ENCODE data around the gene DOK7. TPM values are rescaled to one million over a fixed set of nuclear protein-coding genes. Genes with fewer than 3 reads are reported as not detected.

The DOK7 gene
- total and polyA plus RNA-seq, 4 experiments from 2014 or later: 0.10 TPM; not detected in 3

GRCh38 chr4:3436798-3437581 is 26.1 kb upstream of the DOK7 start:
- intact Hi-C loops (cut with micrococcal nuclease): no loop called here
- POLR2A ChIA-PET (ENCODE audit: partially characterized antibody): no interaction called here
- Mint-ChIP-seq H3K27ac (no peak overlapping the region), H3K9me3 (no peaks in the 10 kb centered on the region), H3K4me1 (no peaks in the 10 kb centered on the region), H3K36me3 (no peaks in the 10 kb centered on the region), H3K4me3 (no peak overlapping the region), H3K27me3 (no peaks in the 10 kb centered on the region)
- H3K27me3 ChIP-seq (ENCODE audit: insufficient read depth, low read length): no peaks in the 10 kb centered on the region
- DNase-seq: no peak
- CTCF ChIA-PET (ENCODE audit: partially characterized antibody): no interaction called here
- H3K9me3 ChIP-seq (ENCODE audit: control insufficient read depth in 1 of 2, low read length in 2 of 2): no peaks in the 10 kb centered on the region
- no peak overlapping the region for H3K27ac ChIP-seq (ENCODE audit: low read depth, low read length)
- H3K4me1 ChIP-seq (ENCODE audit: insufficient read depth, low read length): no peaks in the 10 kb centered on the region
- no peak overlapping the region for H3K4me3 ChIP-seq (ENCODE audit: low read length in 2 of 2)
- H3K36me3 ChIP-seq (ENCODE audit: insufficient read depth, low read length): no peaks in the 10 kb centered on the region

GRCh38 chr4:3437582-3437936 is 25.5 kb upstream of the DOK7 start:
- Histone ChIP-seq H3K36me3 (ENCODE audit: insufficient read depth, low read length) (no peaks in the 10 kb centered on the region), H3K4me1 (ENCODE audit: insufficient read depth, low read length) (no peaks in the 10 kb centered on the region), H3K27me3 (ENCODE audit: insufficient read depth, low read length) (no peaks in the 10 kb centered on the region), H3K4me3 (ENCODE audit: low read length in 2 of 2) (no peak overlapping the region), H3K27ac (ENCODE audit: low read depth, low read length) (no peak overlapping the region), H3K9me3 (ENCODE audit: control insufficient read depth in 1 of 2, low read length in 2 of 2) (no peaks in the 10 kb centered on the region)
- Mint-ChIP-seq H3K27ac (no peak overlapping the region), H3K36me3 (no peaks in the 10 kb centered on the region), H3K4me1 (no peaks in the 10 kb centered on the region), H3K4me3 (no peak overlapping the region), H3K9me3 (no peaks in the 10 kb centered on the region), H3K27me3 (no peaks in the 10 kb centered on the region)
- ChIA-PET POLR2A (ENCODE audit: partially characterized antibody) (no interaction called here), CTCF (ENCODE audit: partially characterized antibody) (no interaction called here)
- DNase-seq: no peak
- intact Hi-C loops (cut with micrococcal nuclease): no loop called here

GRCh38 chr4:3437998-3438846 is 24.9 kb upstream of the DOK7 start:
- Histone ChIP-seq H3K9me3 (ENCODE audit: control insufficient read depth in 1 of 2, low read length in 2 of 2) (no peaks in the 10 kb centered on the region), H3K36me3 (ENCODE audit: insufficient read depth, low read length) (no peaks in the 10 kb centered on the region), H3K27ac (ENCODE audit: low read depth, low read length) (no peak overlapping the region), H3K27me3 (ENCODE audit: insufficient read depth, low read length) (no peaks in the 10 kb centered on the region), H3K4me1 (ENCODE audit: insufficient read depth, low read length) (no peaks in the 10 kb centered on the region), H3K4me3 (ENCODE audit: low read length in 2 of 2) (no peak overlapping the region)
- DNase-seq: no peak
- ChIA-PET CTCF (ENCODE audit: partially characterized antibody) (no interaction called here), POLR2A (ENCODE audit: partially characterized antibody) (no interaction called here)
- H3K27me3 Mint-ChIP-seq: no peaks in the 10 kb centered on the region
- intact Hi-C loops (cut with micrococcal nuclease): no loop called here
- H3K27ac Mint-ChIP-seq: no peak overlapping the region
- H3K4me3 Mint-ChIP-seq: no peak overlapping the region
- no peaks in the 10 kb centered on the region for H3K36me3 Mint-ChIP-seq
- H3K9me3 Mint-ChIP-seq: no peaks in the 10 kb centered on the region
- no peaks in the 10 kb centered on the region for H3K4me1 Mint-ChIP-seq

GRCh38 chr4:3438847-3439180 is 24.3 kb upstream of the DOK7 start:
- Mint-ChIP-seq H3K4me1 (no peaks in the 10 kb centered on the region), H3K9me3 (no peaks in the 10 kb centered on the region), H3K27ac (no peak overlapping the region), H3K36me3 (no peaks in the 10 kb centered on the region), H3K27me3 (no peaks in the 10 kb centered on the region), H3K4me3 (no peak overlapping the region)
- intact Hi-C loops (cut with micrococcal nuclease): no loop called here
- Histone ChIP-seq H3K36me3 (ENCODE audit: insufficient read depth, low read length) (no peaks in the 10 kb centered on the region), H3K4me1 (ENCODE audit: insufficient read depth, low read length) (no peaks in the 10 kb centered on the region), H3K27ac (ENCODE audit: low read depth, low read length) (no peak overlapping the region), H3K9me3 (ENCODE audit: control insufficient read depth in 1 of 2, low read length in 2 of 2) (no peaks in the 10 kb centered on the region), H3K4me3 (ENCODE audit: low read length in 2 of 2) (no peak overlapping the region), H3K27me3 (ENCODE audit: insufficient read depth, low read length) (no peaks in the 10 kb centered on the region)
- ChIA-PET POLR2A (ENCODE audit: partially characterized antibody) (no interaction called here), CTCF (ENCODE audit: partially characterized antibody) (no interaction called here)
- DNase-seq: no peak

GRCh38 chr4:3439391-3439790 is 23.7 kb upstream of the DOK7 start:
- H3K4me1 Mint-ChIP-seq: no peaks in the 10 kb centered on the region
- no peaks in the 10 kb centered on the region for H3K27me3 Mint-ChIP-seq
- ChIA-PET CTCF (ENCODE audit: partially characterized antibody) (no interaction called here), POLR2A (ENCODE audit: partially characterized antibody) (no interaction called here)
- H3K27ac Mint-ChIP-seq: no peak overlapping the region
- intact Hi-C loops (cut with micrococcal nuclease): no loop called here
- H3K4me3 Mint-ChIP-seq: no peak overlapping the region
- no peaks in the 10 kb centered on the region for H3K36me3 ChIP-seq (ENCODE audit: insufficient read depth, low read length)
- no peaks in the 10 kb centered on the region for H3K9me3 ChIP-seq (ENCODE audit: control insufficient read depth in 1 of 2, low read length in 2 of 2)
- no peaks in the 10 kb centered on the region for H3K36me3 Mint-ChIP-seq
- H3K4me1 ChIP-seq (ENCODE audit: insufficient read depth, low read length): no peaks in the 10 kb centered on the region
- no peak for DNase-seq
- no peak overlapping the region for H3K27ac ChIP-seq (ENCODE audit: low read depth, low read length)
- H3K9me3 Mint-ChIP-seq: no peaks in the 10 kb centered on the region
- no peaks in the 10 kb centered on the region for H3K27me3 ChIP-seq (ENCODE audit: insufficient read depth, low read length)
- H3K4me3 ChIP-seq (ENCODE audit: low read length in 2 of 2): no peak overlapping the region

- intact Hi-C loops (cut with micrococcal nuclease): no loop called here
- no peaks in the 10 kb centered on the region for H3K36me3 ChIP-seq (ENCODE audit: insufficient read depth, low read length)
- H3K27ac ChIP-seq (ENCODE audit: low read depth, low read length): no peak overlapping the region
- CTCF ChIA-PET (ENCODE audit: partially characterized antibody): no interaction called here
- H3K4me3 Mint-ChIP-seq: peak overlapping the region in 1 of 8 donors; percentile 25
- DNase-seq: no peak
- H3K4me3 ChIP-seq (ENCODE audit: low read length in 2 of 2): no peak overlapping the region
- H3K9me3 Mint-ChIP-seq: no peaks in the 10 kb centered on the region
- no peaks in the 10 kb centered on the region for H3K36me3 Mint-ChIP-seq
- POLR2A ChIA-PET (ENCODE audit: partially characterized antibody): no interaction called here
- no peak overlapping the region for H3K27ac Mint-ChIP-seq
- H3K27me3 ChIP-seq (ENCODE audit: insufficient read depth, low read length): no peaks in the 10 kb centered on the region
- no peaks in the 10 kb centered on the region for H3K4me1 ChIP-seq (ENCODE audit: insufficient read depth, low read length)
- H3K9me3 ChIP-seq (ENCODE audit: control insufficient read depth in 1 of 2, low read length in 2 of 2): no peaks in the 10 kb centered on the region
- H3K27me3 Mint-ChIP-seq: no peaks in the 10 kb centered on the region
- H3K4me1 Mint-ChIP-seq: no peaks in the 10 kb centered on the region
Measured at GRCh38 chr4:3440011-3440410, 23.1 kb upstream of the DOK7 start.

- Mint-ChIP-seq H3K4me1 (no peaks in the 10 kb centered on the region), H3K36me3 (no peaks in the 10 kb centered on the region), H3K4me3 (no peak overlapping the region), H3K27ac (no peak overlapping the region), H3K27me3 (no peaks in the 10 kb centered on the region), H3K9me3 (no peaks in the 10 kb centered on the region)
- H3K36me3 ChIP-seq (ENCODE audit: insufficient read depth, low read length): no peaks in the 10 kb centered on the region
- H3K9me3 ChIP-seq (ENCODE audit: control insufficient read depth in 1 of 2, low read length in 2 of 2): no peaks in the 10 kb centered on the region
- H3K4me1 ChIP-seq (ENCODE audit: insufficient read depth, low read length): no peaks in the 10 kb centered on the region
- intact Hi-C loops (cut with micrococcal nuclease): no loop called here
- POLR2A ChIA-PET (ENCODE audit: partially characterized antibody): no interaction called here
- H3K4me3 ChIP-seq (ENCODE audit: low read length in 2 of 2): no peak overlapping the region
- no peak for DNase-seq
- CTCF ChIA-PET (ENCODE audit: partially characterized antibody): interaction anchor here (1.0 to 4.8 kb wide), 3 partner anchors 95 to 333 kb away, joined by 5 to 23 read pairs (median 6); no protein-coding TSS in a partner anchor
- H3K27me3 ChIP-seq (ENCODE audit: insufficient read depth, low read length): no peaks in the 10 kb centered on the region
- H3K27ac ChIP-seq (ENCODE audit: low read depth, low read length): no peak overlapping the region
Measured at GRCh38 chr4:3440979-3441500, 22.1 kb upstream of the DOK7 start.
